GM10266 (cell line): ENCODE data around the gene C16orf82.

ENCODE experiments used
- DNase-seq: peaks from one replicate; pipeline ENCODE4 v3.0.0; 2012; ENCODE audit errors: extremely low spot score
- TF ChIP-seq, protein P1 (sequence below): IDR thresholded peaks from 2 replicates; pipeline ENCODE4 v1.5.1; 2012; ENCODE audit warnings: mild to moderate bottlenecking, low read depth; ENCODE audit not compliant: control insufficient read depth, insufficient read depth; ENCODE audit errors: missing control alignments

The C16orf82 gene

DNA sequence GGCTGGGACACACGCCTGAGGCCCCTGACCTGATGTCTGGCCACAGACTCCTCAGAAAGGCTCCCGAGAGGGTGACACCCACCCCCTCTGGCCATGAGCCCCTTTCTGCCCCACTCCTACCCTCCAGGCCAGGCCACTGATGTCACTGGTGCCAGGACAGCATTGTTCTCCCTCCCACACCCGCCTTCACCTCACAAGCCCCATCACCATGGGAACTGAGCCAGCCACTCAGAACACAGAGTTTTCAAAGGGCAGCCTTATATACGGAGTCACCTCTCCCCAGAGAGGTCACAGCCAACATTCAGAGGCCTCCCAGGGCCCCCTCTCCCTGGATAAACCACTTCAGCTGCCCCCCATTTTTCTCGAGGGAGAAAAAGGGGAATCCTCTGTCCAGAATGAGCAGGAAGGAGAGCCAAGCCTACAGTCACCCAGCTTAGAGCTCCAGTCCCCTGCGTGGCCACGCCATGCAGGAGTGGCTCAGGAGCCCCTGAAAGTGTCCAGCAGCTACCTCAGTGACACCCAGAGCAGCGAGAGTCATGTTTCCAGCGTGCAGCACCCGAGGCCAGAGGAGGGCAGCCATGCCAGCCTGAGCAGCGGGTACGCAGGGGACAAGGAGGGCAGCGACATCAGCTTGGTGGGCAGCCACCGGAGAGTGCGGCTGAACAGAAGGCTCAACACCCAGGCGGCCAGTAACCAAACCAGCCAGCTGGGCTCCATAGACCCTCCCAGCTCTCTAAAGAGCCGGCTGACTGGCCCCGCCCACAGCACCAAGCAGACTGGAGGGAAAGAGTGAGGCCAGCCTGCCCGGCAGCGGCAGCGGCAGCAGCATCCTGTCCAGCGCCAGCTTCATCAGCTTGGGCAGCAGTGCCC, at the start of gene C16orf82:
Gene C16orf82, plus strand, starts transcription at position 260 of the 870 bp plus-strand sequence.
- no peak for DNase-seq
- TF ChIP-seq, protein P1, sequence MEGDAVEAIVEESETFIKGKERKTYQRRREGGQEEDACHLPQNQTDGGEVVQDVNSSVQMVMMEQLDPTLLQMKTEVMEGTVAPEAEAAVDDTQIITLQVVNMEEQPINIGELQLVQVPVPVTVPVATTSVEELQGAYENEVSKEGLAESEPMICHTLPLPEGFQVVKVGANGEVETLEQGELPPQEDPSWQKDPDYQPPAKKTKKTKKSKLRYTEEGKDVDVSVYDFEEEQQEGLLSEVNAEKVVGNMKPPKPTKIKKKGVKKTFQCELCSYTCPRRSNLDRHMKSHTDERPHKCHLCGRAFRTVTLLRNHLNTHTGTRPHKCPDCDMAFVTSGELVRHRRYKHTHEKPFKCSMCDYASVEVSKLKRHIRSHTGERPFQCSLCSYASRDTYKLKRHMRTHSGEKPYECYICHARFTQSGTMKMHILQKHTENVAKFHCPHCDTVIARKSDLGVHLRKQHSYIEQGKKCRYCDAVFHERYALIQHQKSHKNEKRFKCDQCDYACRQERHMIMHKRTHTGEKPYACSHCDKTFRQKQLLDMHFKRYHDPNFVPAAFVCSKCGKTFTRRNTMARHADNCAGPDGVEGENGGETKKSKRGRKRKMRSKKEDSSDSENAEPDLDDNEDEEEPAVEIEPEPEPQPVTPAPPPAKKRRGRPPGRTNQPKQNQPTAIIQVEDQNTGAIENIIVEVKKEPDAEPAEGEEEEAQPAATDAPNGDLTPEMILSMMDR = no peak

DNA sequence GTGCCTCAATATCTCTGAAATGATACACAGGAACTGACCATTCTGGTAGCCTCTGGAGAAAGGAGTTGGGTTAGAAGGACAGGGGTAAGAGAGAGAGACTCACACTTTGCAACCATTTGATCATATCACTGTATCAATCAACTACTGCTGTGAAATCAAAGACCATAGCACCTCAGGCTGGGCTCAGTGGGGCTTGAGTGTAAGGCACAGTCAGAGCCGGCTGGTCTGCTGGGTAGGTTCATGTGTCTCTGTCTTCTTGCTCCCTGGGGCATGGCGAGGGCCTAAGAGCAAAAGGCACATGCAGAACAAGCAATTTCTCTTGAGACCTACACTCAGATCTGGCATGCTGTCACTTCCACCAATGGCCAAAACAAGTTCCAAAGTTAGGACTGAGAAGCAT, 46.7 kb upstream of the C16orf82 start:
- TF ChIP-seq, protein P1 = no peak
- DNase-seq = no peak

DNA sequence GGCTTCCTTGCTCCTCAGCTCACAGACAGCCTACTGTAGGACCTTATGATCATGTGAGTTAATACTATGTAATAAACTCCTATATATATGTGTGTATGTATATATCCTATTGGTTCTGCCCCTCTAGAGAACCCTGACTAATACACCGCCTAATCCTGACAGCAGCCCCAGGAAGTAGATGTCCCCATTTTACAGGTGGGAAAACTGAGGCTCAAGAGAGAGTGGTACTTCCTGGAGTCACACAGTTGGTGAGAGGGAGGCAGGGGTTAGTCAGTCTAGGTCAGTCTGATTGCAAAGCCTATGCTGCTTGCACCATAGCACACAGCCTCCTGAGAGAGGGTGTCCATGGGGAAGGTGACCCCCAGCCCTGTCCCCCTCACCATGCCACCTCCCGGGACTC, 42.7 kb upstream of the C16orf82 start:
- TF ChIP-seq, protein P1 = no peak
- no peak for DNase-seq

DNA sequence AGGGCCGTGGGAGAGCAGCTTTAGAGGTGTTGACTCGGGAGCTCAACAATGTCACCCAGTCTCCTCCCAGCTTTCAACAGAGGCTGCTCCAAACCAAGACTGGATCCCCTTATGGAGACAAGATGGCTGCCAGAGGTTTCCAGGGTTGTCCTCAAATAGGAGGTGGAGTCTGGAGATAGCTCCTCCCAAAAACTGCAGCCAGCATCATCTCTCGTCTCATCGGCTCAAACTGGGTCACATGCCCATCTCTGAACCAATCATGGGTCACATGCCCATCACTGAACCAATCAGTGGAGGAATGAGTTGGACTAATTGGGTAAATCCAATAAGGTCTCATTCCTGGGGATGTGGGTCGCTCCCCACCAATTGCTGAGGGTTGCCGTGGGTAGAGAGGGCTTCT, 41.1 kb upstream of the C16orf82 start:
- TF ChIP-seq, protein P1 = no peak
- no peak for DNase-seq

DNA sequence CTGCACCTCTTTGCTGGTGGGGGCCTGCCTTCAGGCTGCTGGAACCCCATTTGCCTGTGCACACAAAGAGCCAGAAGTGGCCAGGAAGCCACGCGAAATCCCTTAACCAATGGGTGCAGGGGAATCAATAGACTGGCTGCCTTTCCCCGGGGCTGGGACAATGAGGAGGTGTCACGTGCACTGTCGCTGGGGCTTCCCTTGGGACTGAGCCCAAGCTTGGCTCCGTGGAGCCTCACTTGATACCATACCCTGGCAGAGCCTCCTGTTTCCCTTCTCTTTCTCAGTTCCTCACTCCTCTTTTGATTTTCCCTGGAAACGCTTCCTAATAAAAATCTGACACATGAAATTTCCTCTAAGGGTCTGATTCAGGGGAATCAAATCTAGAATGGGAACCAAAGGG, 38.8 kb upstream of the C16orf82 start:
- TF ChIP-seq, protein P1 = no peak
- DNase-seq = no peak

DNA sequence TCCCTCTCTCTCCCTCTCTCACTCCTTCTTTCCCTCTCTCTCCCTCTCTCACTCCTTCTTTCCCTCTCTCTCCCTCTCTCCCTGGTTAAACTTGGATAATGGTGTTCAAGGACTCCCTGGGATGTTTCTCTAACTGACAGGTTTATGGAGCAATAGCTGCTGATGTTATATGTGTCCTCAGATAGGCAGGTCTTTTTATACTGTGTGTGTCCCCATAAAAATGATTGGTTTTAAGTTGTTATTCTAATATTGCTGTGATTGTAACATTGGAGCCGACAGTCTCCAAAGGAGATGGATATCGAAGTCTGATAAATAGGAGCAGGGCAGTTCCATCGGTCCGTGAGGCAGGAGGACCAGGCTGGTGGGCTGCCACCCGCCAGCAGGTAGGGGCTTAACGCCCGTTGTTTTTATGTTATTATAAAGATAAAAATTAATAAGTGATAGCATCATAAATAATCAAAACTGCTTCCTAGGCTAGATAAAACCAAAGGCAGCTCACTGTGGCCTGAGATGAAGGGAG, 38.1 kb upstream of the C16orf82 start:
- TF ChIP-seq, protein P1 = no peak
- DNase-seq = no peak

DNA sequence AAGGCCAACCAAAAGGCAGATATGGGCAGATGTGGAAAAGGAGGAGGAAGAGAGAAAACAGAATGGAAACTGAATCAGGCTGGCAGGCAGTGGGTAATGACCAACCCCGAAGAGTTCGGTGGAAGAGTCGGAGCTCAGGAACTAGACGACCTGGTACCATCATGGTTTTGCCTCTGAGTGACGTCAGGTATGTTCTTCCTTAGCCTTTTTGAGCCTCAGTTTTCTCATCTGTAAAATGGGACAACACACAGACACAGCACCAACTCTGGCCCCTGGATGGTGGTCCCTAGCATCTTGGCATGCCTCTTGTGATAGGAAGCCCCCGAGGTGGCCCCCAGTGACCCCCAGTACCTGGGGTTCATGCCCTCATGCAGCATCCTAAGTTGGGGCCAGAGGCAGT, 37.2 kb upstream of the C16orf82 start:
- TF ChIP-seq, protein P1 = no peak
- no peak for DNase-seq
